NCI-H748 (cell line): ENCODE measurements around the gene COL13A1.

Experiments
- DNase-seq: peaks from one replicate; lab custom pipeline; 2025; ENCODE audit not compliant: unreplicated experiment; lab: John Stamatoyannopoulos, UW

COL13A1 gene

GRCh38 chr10:69960988-69961880, 159.5 kb downstream of the COL13A1 start:
- DNase-seq = no peak

- no peak for DNase-seq
Measured at GRCh38 chr10:69961881-69962745, 160.4 kb downstream of the COL13A1 start.

- DNase-seq = no peak
Measured at GRCh38 chr10:69962746-69963135, 161.0 kb downstream of the COL13A1 start.

- DNase-seq = no peak
Measured at GRCh38 chr10:69963178-69963834, 161.6 kb downstream of the COL13A1 start.

- no peak for DNase-seq
Measured at GRCh38 chr10:69963835-69964710, 162.4 kb downstream of the COL13A1 start.

- DNase-seq = peak; percentile 39
Measured at GRCh38 chr10:69965086-69965485, 163.4 kb downstream of the COL13A1 start.

- DNase-seq = no peak
Measured at GRCh38 chr10:69965919-69966662, 164.4 kb downstream of the COL13A1 start.

GRCh38 chr10:69968830-69969229, 167.1 kb downstream of the COL13A1 start:
- peak; percentile 3 for DNase-seq

- no peak for DNase-seq
Measured at GRCh38 chr10:69969977-69970376, 168.3 kb downstream of the COL13A1 start.

- no peak for DNase-seq
Measured at GRCh38 chr10:69972981-69973397, 171.3 kb downstream of the COL13A1 start.

GRCh38 chr10:69973678-69974077, 172.0 kb downstream of the COL13A1 start:
- no peak for DNase-seq

- no peak for DNase-seq
Measured at GRCh38 chr10:69974551-69975155, 172.9 kb downstream of the COL13A1 start.

- no peak for DNase-seq
Measured at GRCh38 chr10:69976795-69977546, 175.3 kb downstream of the COL13A1 start.

- no peak for DNase-seq
Measured at GRCh38 chr10:69979174-69979573, 177.5 kb downstream of the COL13A1 start.

- DNase-seq = no peak
Measured at GRCh38 chr10:69980672-69981071, 179.0 kb downstream of the COL13A1 start.

- no peak for DNase-seq
Measured at GRCh38 chr10:69988094-69988493, 186.4 kb downstream of the COL13A1 start.

GRCh38 chr10:69991151-69991550, 189.4 kb downstream of the COL13A1 start:
- DNase-seq = no peak

- peak; percentile 27 for DNase-seq
Measured at GRCh38 chr10:69994262-69994661, 192.6 kb downstream of the COL13A1 start.

- DNase-seq = no peak
Measured at GRCh38 chr10:69996611-69997010, 194.9 kb downstream of the COL13A1 start.
